Measurements from ENCODE around the gene ARHGEF3.

Gene ARHGEF3

DNA sequence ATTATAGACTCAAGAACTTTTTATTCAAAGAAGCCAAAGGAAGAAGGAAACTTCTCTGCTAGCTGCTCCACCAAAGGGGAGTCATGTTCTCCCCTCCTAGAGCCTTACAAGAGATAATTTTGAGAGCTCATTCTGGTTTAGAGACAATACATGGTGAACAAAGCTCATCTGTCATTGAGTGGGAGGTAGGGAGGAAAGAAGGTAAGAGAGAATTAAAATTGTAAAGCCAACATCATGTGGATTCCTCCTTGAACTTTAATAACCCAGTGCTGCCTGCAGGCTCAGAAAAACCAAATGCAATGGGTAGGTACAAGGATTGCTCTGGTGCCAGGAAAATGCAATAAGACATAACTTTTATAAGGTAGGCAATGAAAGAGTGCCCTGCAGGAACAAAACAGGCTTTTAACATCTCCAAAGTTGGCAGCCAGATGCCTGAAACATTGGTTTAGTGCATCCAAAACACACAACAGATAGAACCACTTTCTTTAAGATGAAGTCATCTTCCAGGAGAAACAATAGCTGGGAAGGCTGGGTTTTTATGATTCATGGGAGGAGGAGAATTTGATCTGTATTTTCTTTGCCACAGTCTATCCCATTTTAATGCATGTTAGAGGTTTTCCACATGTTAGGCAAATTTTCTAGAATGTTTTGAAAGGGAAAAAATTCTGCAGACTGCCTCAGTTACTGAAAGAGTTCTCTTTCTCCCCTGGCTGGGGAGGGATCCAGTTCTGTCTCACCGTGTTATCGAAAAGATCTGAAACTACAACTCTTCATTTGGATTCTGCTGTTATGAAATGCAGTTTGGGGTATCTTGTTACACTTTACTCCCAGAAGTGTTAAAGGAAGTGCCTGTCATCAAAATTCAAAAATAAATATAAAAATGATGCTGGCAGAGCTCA, 11.3 kb upstream of the ARHGEF3 start:
- H3K27ac ChIP-seq (ENCODE audit: low read depth, low read length), result no peak overlapping the region

GRCh38 chr3:56811546-56812202, 9.9 kb upstream of the ARHGEF3 start:
- 0 out of 2 replicates have a peak, but pooled peaks cover 3% of the 10 kb centered on the region for H3K4me1 ChIP-seq (ENCODE audit: control insufficient read depth, low read length)
- no peak for TF ChIP-seq CTCF (IDR thresholded peaks at IDR 0.05; ENCODE audit: low read depth, low read length, poor library complexity, severe bottlenecking)
- no peak overlapping the region for H3K4me3 ChIP-seq (ENCODE audit: low read length)
- no peaks in the 10 kb centered on the region for H3K79me2 ChIP-seq (ENCODE audit: control insufficient read depth, low read length)
- peaks cover 2% of the 10 kb centered on the region; the same call in 1 of the 2 replicates for H3K27me3 ChIP-seq (ENCODE audit: control insufficient read depth, low read length)
- no peaks in the 10 kb centered on the region for H4K20me1 ChIP-seq (ENCODE audit: control insufficient read depth, insufficient read depth, low read depth, low read length)
- no peaks in the 10 kb centered on the region for H3K9me2 ChIP-seq (replicated peaks; ENCODE audit: control insufficient read depth, low read length)
- H3F3A ChIP-seq (ENCODE audit: control insufficient read depth, insufficient read depth), result no peaks in the 10 kb centered on the region
- no peaks in the 10 kb centered on the region for H3K36me3 ChIP-seq (ENCODE audit: control insufficient read depth, low read length)
- H3K9me3 ChIP-seq (ENCODE audit: control insufficient read depth, insufficient read depth, low read length), result no peaks in the 10 kb centered on the region
- H3K27ac ChIP-seq (ENCODE audit: low read depth, low read length), result no peak overlapping the region
- H3K4me2 ChIP-seq (ENCODE audit: low read length), result no peak overlapping the region

More for the DNA sequence above, 11.3 kb upstream of the ARHGEF3 start:
- no peak for TF ChIP-seq EZH2phosphoT487 (IDR thresholded peaks at IDR 0.05; ENCODE audit: borderline replicate concordance, low read length)
- TF ChIP-seq CTCF (IDR thresholded peaks at IDR 0.05; ENCODE audit: low read depth, low read length, poor library complexity, severe bottlenecking), result no peak
- no peaks in the 10 kb centered on the region for H3K9me2 ChIP-seq (replicated peaks; ENCODE audit: control insufficient read depth, low read length)
- H3K27me3 ChIP-seq (ENCODE audit: control insufficient read depth, low read length), result peaks cover 6% of the 10 kb centered on the region; the same call in 1 of the 2 replicates
- H3F3A ChIP-seq (ENCODE audit: control insufficient read depth, insufficient read depth), result no peaks in the 10 kb centered on the region
- H3K79me2 ChIP-seq (ENCODE audit: control insufficient read depth, low read length), result no peaks in the 10 kb centered on the region
- no peak overlapping the region for H3K4me3 ChIP-seq (ENCODE audit: low read length)
- H3K9me3 ChIP-seq (ENCODE audit: control insufficient read depth, insufficient read depth, low read length), result no peaks in the 10 kb centered on the region
- H4K20me1 ChIP-seq (ENCODE audit: control insufficient read depth, insufficient read depth, low read depth, low read length), result no peaks in the 10 kb centered on the region
- no peak overlapping the region for H3K4me2 ChIP-seq (ENCODE audit: low read length)
- no peaks in the 10 kb centered on the region for H3K36me3 ChIP-seq (ENCODE audit: control insufficient read depth, low read length)
- H3K4me1 ChIP-seq (ENCODE audit: control insufficient read depth, low read length), result 0 out of 2 replicates have a peak, but pooled peaks cover 3% of the 10 kb centered on the region

DNA sequence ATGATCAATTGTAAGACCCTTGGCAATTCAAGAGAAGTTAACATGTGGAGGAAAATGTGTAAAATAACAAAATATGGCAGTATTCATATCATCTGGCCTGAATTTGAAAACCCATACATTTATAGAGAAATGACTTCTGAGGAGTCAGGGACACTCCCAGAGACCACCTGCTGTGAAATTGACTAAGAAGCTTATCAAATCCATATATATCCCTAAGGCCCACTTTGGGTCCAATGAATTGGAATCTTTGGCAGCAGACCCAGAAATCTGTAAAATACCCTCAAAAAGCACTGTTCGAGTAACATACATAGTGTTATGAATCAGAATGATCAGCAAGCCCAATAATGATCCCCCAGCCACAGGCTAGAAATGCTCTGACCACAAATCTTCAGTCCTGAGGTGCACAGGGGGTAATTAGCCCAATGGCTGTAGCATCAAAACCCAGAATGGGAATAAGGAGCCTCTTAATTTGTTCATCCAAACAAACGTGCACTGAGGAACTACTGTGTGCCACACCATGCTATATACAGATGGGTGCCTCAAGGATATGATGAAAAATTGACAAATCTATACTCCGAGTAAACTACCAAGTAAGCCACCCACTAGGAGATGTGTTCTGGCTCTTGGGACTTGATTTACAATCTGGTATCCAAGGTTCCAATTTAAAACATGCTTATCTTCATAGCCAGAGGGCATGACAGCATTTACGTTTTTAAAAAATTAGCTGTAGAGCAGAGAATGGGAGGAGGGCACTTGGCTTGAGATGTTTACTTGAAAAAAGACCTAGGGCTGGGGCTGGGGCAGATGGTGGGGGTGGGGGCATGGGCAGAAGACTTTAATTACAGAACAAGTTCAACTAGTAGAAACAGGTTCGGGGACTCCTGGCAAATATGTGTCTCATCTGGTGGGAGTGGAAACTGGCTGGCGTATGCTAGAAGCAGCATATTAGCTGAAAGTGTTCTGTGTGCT, 9.1 kb upstream of the ARHGEF3 start:
- Histone ChIP-seq H3K36me3 (ENCODE audit: control insufficient read depth, low read length) (no peaks in the 10 kb centered on the region), H3F3A (ENCODE audit: control insufficient read depth, insufficient read depth) (no peaks in the 10 kb centered on the region), H3K9me3 (ENCODE audit: control insufficient read depth, insufficient read depth, low read length) (no peaks in the 10 kb centered on the region), H3K4me1 (ENCODE audit: control insufficient read depth, low read length) (0 out of 2 replicates have a peak, but pooled peaks cover 3% of the 10 kb centered on the region), H3K27me3 (ENCODE audit: control insufficient read depth, low read length) (peaks cover 2% of the 10 kb centered on the region; the same call in 1 of the 2 replicates), H3K4me3 (ENCODE audit: low read length) (no peak overlapping the region), H4K20me1 (ENCODE audit: control insufficient read depth, insufficient read depth, low read depth, low read length) (no peaks in the 10 kb centered on the region), H3K79me2 (ENCODE audit: control insufficient read depth, low read length) (no peaks in the 10 kb centered on the region), H3K4me2 (ENCODE audit: low read length) (no peak overlapping the region), H3K27ac (ENCODE audit: low read depth, low read length) (no peak overlapping the region), H3K9me2 (replicated peaks; ENCODE audit: control insufficient read depth, low read length) (no peaks in the 10 kb centered on the region)
- TF ChIP-seq EZH2phosphoT487 (IDR thresholded peaks at IDR 0.05; ENCODE audit: borderline replicate concordance, low read length) (no peak), CTCF (IDR thresholded peaks at IDR 0.05; ENCODE audit: low read depth, low read length, poor library complexity, severe bottlenecking) (no peak)
